Calu3 (cell line): ENCODE measurements around the gene HYCC2. TPM values are rescaled to one million over a fixed set of nuclear protein-coding genes. Genes with fewer than 3 reads are reported as not detected.

ENCODE experiments used
- BruUV-seq: library from RNA; stranded (reverse); fragments of 400-500 nt; replicated peaks from 2 replicates; lab custom pipeline; 2021; lab: Mats Ljungman, UMichigan
- CTCF ChIA-PET: fragments of 300-600 bp; sonication (Branson Sonifier 250); formaldehyde crosslinking; loops from one replicate; lab custom pipeline; 2022; ENCODE audit warnings: antibody characterized with exemption; lab: Charles Lee
- DNase-seq: peaks from one replicate; pipeline ENCODE4 v3.0.0; 2022
- H3K27ac Mint-ChIP-seq: one replicate; pipeline ENCODE4 v1.8.0; 2022; ENCODE audit warnings: mixed read lengths; ENCODE audit not compliant: unreplicated experiment
- H3K27me3 Mint-ChIP-seq: one replicate; pipeline ENCODE4 v1.8.0; 2022; ENCODE audit warnings: mixed read lengths; ENCODE audit not compliant: unreplicated experiment
- H3K36me3 Mint-ChIP-seq: one replicate; pipeline ENCODE4 v1.8.0; 2022; ENCODE audit warnings: mild to moderate bottlenecking, moderate library complexity, mixed read lengths; ENCODE audit not compliant: insufficient read depth, unreplicated experiment
- H3K4me1 Mint-ChIP-seq: one replicate; pipeline ENCODE4 v1.8.0; 2022; ENCODE audit warnings: mild to moderate bottlenecking, low read depth, mixed read lengths; ENCODE audit not compliant: unreplicated experiment
- H3K4me3 Mint-ChIP-seq: one replicate; pipeline ENCODE4 v1.8.0; 2022; ENCODE audit warnings: mild to moderate bottlenecking, low read depth, moderate library complexity, mixed read lengths; ENCODE audit not compliant: unreplicated experiment
- H3K9me3 Mint-ChIP-seq: one replicate; pipeline ENCODE4 v1.8.0; 2022; ENCODE audit warnings: low read depth, mixed read lengths; ENCODE audit not compliant: unreplicated experiment
- CTCF ChIP-seq: fragments of 200-600 bp; IDR thresholded peaks from one replicate; pipeline ENCODE4 v1.8.0; 2022; ENCODE audit warnings: antibody characterized with exemption; ENCODE audit not compliant: unreplicated experiment
- intact Hi-C: fragments of 100-400 bp; cut with micrococcal nuclease; formaldehyde crosslinking; loops from one replicate; pipeline ENCODE4 v1.10.0; 2022; ENCODE audit not compliant: unreplicated experiment
- total RNA-seq: library from RNA; stranded (reverse); gene quantifications from 2 replicates; pipeline ENCODE4 v1.2.3, GENCODE V29; 2022

Gene HYCC2
- total RNA-seq, 1 experiment from 2014 or later, result 45.6 TPM

DNA sequence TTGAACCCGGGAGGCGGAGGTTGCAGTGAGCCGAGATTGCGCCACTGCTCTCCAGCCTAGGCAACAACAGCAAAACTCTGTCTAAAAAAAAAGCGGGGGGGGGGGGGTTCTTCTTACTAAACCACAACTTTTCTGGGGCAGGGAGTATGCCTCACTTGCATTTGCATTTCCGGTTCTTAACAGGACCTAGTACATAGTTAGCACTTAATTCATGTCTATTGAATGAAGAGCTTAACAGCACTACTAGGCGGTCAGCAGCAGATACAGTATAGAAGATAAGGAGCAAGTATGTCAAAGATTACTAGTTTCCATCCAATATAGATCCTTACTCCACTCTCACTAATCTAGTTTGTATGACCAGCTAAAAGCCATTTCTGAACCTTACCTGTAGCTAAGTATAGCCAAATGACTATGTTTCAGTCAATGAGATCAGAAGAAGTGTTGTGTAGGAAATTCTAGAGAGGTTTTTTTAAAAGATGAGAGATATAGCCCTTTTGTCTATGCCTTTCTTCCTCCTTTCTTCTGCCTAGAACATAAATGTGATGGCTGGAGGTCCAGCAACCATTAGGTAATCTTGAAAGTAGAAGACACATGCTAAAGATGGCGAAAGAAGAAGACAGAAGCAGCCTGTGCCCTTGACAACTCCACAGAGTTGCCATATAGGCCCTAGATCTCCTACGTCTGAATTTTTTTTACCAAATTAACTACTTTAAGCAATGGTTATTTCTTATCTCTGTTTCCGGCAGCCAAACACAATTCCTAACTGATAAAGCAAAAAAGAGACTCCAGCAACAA lies 11.3 kb downstream of the HYCC2 start:
- Mint-ChIP-seq H3K9me3 (no peaks in the 10 kb centered on the region), H3K4me1 (peaks cover 33% of the 10 kb centered on the region), H3K27ac (no peak overlapping the region), H3K27me3 (no peaks in the 10 kb centered on the region), H3K36me3 (peaks cover 21% of the 10 kb centered on the region), H3K4me3 (no peak overlapping the region)
- no peak for DNase-seq
- CTCF ChIA-PET, result interaction anchor here (0.7 to 0.9 kb wide), 2 partner anchors 71 to 97 kb away, joined by 4 to 5 read pairs; partner anchors contain the start of gene ORC2
- BruUV-seq, result no TSS peak
- no peak for TF ChIP-seq CTCF
- intact Hi-C loops, result no loop called here

DNA sequence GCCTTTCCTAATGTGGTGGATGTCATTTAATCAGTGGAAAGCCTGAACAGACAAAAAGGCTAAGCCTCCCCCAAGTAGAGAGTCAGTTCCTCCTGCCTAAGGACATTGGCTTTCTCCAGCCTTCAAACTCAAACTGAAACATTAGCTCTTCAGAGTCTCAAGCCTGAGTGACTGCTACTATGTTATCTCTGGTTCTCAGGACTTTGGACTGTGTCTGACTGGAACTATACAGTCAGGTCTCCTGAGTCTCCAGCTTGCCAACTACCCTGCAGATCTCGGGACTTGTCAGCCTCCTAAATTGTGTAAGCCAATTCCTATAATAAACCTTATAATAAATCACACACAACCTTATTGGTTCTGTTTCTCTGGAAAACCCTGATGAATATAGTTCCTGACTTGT lies 12.6 kb downstream of the HYCC2 start:
- Mint-ChIP-seq H3K9me3 (no peaks in the 10 kb centered on the region), H3K4me1 (peaks cover 31% of the 10 kb centered on the region), H3K27ac (no peak overlapping the region), H3K27me3 (no peaks in the 10 kb centered on the region), H3K4me3 (no peak overlapping the region), H3K36me3 (peaks cover 21% of the 10 kb centered on the region)
- no peak for TF ChIP-seq CTCF
- DNase-seq, result no peak
- intact Hi-C loops, result no loop called here
- no TSS peak for BruUV-seq
- CTCF ChIA-PET, result interaction anchor here (0.6 to 0.7 kb wide), 2 partner anchors 9 to 205 kb away, joined by 3 read pairs; no protein-coding TSS in a partner anchor

DNA sequence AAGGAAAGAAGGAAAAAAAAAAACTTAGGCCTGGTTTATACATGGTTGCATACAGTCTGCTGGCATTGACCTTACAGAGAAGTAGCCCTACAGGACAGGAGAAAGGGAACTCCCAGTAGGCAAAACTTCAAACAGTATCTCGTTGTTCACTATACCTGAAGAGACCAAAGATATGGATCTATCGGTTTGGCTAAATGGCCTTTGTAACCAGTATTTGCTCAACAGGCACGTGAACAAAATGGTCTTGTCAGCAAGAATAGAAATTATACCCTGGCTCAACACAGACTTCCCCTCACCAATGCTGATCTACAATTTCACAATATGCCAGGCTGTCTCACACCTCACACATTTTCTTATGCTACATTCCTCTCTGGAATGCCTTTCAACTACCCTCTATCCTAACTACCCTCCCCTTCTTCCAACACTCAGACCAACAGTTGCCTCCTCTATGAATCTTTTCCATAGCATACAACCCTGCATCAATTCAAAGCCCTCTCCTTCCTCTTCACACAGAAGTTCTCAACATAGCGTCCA lies 13.7 kb downstream of the HYCC2 start:
- intact Hi-C loops, result no loop called here
- Mint-ChIP-seq H3K9me3 (no peaks in the 10 kb centered on the region), H3K36me3 (peaks cover 15% of the 10 kb centered on the region), H3K27me3 (no peaks in the 10 kb centered on the region), H3K4me1 (peaks cover 23% of the 10 kb centered on the region), H3K27ac (no peak overlapping the region), H3K4me3 (no peak overlapping the region)
- no peak for TF ChIP-seq CTCF
- no TSS peak for BruUV-seq
- CTCF ChIA-PET, result interaction anchor here (0.6 kb wide), 1 partner anchor 153 kb away, joined by 4 read pairs; no protein-coding TSS in a partner anchor
- DNase-seq, result no peak

DNA sequence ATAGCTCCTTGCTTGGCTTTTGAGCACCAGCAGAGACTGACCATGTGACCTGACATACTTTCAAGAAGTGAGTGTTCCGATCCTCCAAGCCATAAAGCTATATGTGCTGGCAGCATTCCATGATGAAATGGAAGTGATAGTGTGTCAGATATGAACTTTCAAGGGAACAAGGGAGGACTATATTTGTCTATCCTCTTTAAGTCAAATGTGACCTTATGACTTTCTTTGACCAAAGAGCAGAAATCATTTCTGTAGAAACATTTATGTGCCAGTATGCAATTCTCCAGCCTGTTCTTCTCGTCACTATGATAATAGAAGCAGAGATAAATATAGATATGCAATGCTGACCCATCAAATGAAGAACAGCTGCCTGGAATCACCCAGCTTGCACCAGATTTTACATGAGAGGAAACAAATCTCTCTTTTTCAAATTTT lies 14.4 kb downstream of the HYCC2 start:
- intact Hi-C loops, result no loop called here
- CTCF ChIA-PET, result interaction anchor here (0.5 to 0.6 kb wide), 2 partner anchors 114 to 152 kb away, joined by 3 to 4 read pairs; no protein-coding TSS in a partner anchor
- Mint-ChIP-seq H3K36me3 (peaks cover 15% of the 10 kb centered on the region), H3K9me3 (no peaks in the 10 kb centered on the region), H3K27ac (no peak overlapping the region), H3K27me3 (no peaks in the 10 kb centered on the region), H3K4me3 (no peak overlapping the region), H3K4me1 (peaks cover 22% of the 10 kb centered on the region)
- no peak for TF ChIP-seq CTCF
- no TSS peak for BruUV-seq
- DNase-seq, result no peak
